GM21717 (cell line): ENCODE measurements around the gene STX16.

Experiments
- ATAC-seq: cut with Tn5 transposase; IDR thresholded peaks from one replicate; pipeline ENCODE4 v1.9.1; 2021; ENCODE audit warnings: mild to moderate bottlenecking, moderate library complexity; ENCODE audit not compliant: unreplicated experiment

STX16 gene

GRCh38 chr20:58650776-58651558 is at the start of gene STX16:
STX16 (plus strand) TSS chr20:58651283; CDS start chr20:58652007, 724 bp downstream.
- ATAC-seq = peak; percentile 65

- ATAC-seq = no peak
Observed at GRCh38 chr20:58602124-58602523, 49.0 kb upstream of the STX16 start.

GRCh38 chr20:58603721-58604120 is 47.4 kb upstream of the STX16 start:
- ATAC-seq = no peak

GRCh38 chr20:58604128-58604881 is 46.8 kb upstream of the STX16 start:
- ATAC-seq = no peak

GRCh38 chr20:58605292-58606065 is 45.6 kb upstream of the STX16 start:
- no peak for ATAC-seq

GRCh38 chr20:58606184-58606583 is 44.9 kb upstream of the STX16 start:
- no peak for ATAC-seq

- no peak for ATAC-seq
Observed at GRCh38 chr20:58608096-58608840, 42.8 kb upstream of the STX16 start.

GRCh38 chr20:58609026-58609425 is 42.1 kb upstream of the STX16 start:
- ATAC-seq = no peak

- no peak for ATAC-seq
Observed at GRCh38 chr20:58610071-58610800, 40.8 kb upstream of the STX16 start.

GRCh38 chr20:58610811-58611210 is 40.3 kb upstream of the STX16 start:
- no peak for ATAC-seq

- no peak for ATAC-seq
Observed at GRCh38 chr20:58611236-58612030, 39.6 kb upstream of the STX16 start.

GRCh38 chr20:58612121-58612691 is 38.9 kb upstream of the STX16 start:
- no peak for ATAC-seq

- ATAC-seq = no peak
Observed at GRCh38 chr20:58613061-58613854, 37.8 kb upstream of the STX16 start.

GRCh38 chr20:58614366-58614765 is 36.7 kb upstream of the STX16 start:
- no peak for ATAC-seq

GRCh38 chr20:58614984-58615760 is 35.9 kb upstream of the STX16 start:
- ATAC-seq = no peak

GRCh38 chr20:58616411-58616810 is 34.7 kb upstream of the STX16 start:
- ATAC-seq = no peak

GRCh38 chr20:58617158-58617557 is 33.9 kb upstream of the STX16 start:
- no peak for ATAC-seq
